Gastroesophageal sphincter (tissue), 4 donors: ENCODE measurements around the gene DAGLB. TPM values are rescaled to one million over a fixed set of nuclear protein-coding genes. Genes with fewer than 3 reads are reported as not detected.

Experiments
- ATAC-seq: fragments of 150-250 bp; one replicate; pipeline ENCODE4 v1.9.1; 2016; ENCODE audit warnings: mild to moderate bottlenecking, moderate library complexity
- H3K27ac ChIP-seq, 4 donors: fragments of 200-600 bp; sonication (generic) in 3 of 4; 1 replicate in 3 of 4; 2 replicates in 1 of 4; pipeline ENCODE4 v1.5.1; 2016 to 2019
- H3K27me3 ChIP-seq: fragments of 200-600 bp; sonication (generic); one replicate; pipeline ENCODE4 v1.5.1; 2019
- H3K36me3 ChIP-seq, 2 donors: fragments of 200-600 bp; sonication (generic); one replicate each; pipeline ENCODE4 v1.5.1; 2019; ENCODE audit warnings: control low read depth in 1 of 2
- H3K4me1 ChIP-seq, 3 donors: fragments of 200-600 bp; sonication (generic); 1 replicate in 2 of 3; 2 replicates in 1 of 3; pipeline ENCODE4 v1.5.1; 2016 to 2019; ENCODE audit warnings: control low read depth in 2 of 3
- H3K4me3 ChIP-seq, 2 donors: fragments of 200-600 bp; sonication (generic); one replicate each; pipeline ENCODE4 v1.5.1; 2019; ENCODE audit warnings: mild to moderate bottlenecking in 1 of 2, moderate library complexity in 1 of 2
- H3K9me3 ChIP-seq, 3 donors: fragments of 200-600 bp; sonication (generic); one replicate each; pipeline ENCODE4 v1.5.1; 2017 to 2019; ENCODE audit warnings: control low read depth in 2 of 3
- CTCF ChIP-seq, 4 experiments: fragments of 200-600 bp in 2 of 4; fragments of 450-650 bp in 2 of 4; sonication (generic) in 1 of 4; IDR thresholded peaks; one replicate each; pipeline ENCODE4 v1.5.1; 2017 to 2019; ENCODE audit warnings: antibody characterized with exemption in 4 of 4, mild to moderate bottlenecking in 2 of 4, moderate library complexity in 2 of 4
- EP300 ChIP-seq: sonication (generic); formaldehyde crosslinking; IDR thresholded peaks from one replicate; pipeline ENCODE4 v1.6.1; 2017; ENCODE audit warnings: antibody characterized with exemption, mild to moderate bottlenecking
- POLR2A ChIP-seq, 2 donors: fragments of 450-650 bp; IDR thresholded peaks; one replicate each; pipeline ENCODE4 v1.6.1; 2017; ENCODE audit warnings: antibody characterized with exemption in 2 of 2, mild to moderate bottlenecking in 2 of 2, moderate library complexity in 1 of 2
- POLR2AphosphoS5 ChIP-seq: sonication (generic); formaldehyde crosslinking; IDR thresholded peaks from one replicate; pipeline ENCODE4 v1.6.1; 2017; ENCODE audit warnings: antibody characterized with exemption
- WGBS, 2 donors: methylation state at CpG; one replicate each; pipeline ENCODE4 v1.1.5; 2018; ENCODE audit warnings: low coverage in 1 of 2; 5-methylcytosine and 5-hydroxymethylcytosine counted together
- total RNA-seq, 4 donors: library from RNA; depleted of rRNA; stranded (reverse); fragments of >200 nt; gene quantifications; one replicate each; pipeline ENCODE4 v1.1.0, GENCODE V29; 2016

The DAGLB gene
- total RNA-seq, 4 donors from 2014 or later, result 6.7 to 10.8 (median 8.6) TPM

GRCh38 chr7:6392712-6393666 is 54.8 kb downstream of the DAGLB start:
- H3K4me1 ChIP-seq, result peaks cover 0 to 77% (median 32%) of the 10 kb centered on the region in 3 donors
- H3K27ac ChIP-seq, result peak overlapping the region; percentile 19 to 76 (median 66)
- peak; percentile 83 for ATAC-seq

GRCh38 chr7:6389728-6390127 is 58.0 kb downstream of the DAGLB start:
- Histone ChIP-seq H3K4me1 (peaks cover 9 to 79% (median 35%) of the 10 kb centered on the region in 3 donors), H3K27ac (no peak overlapping the region), H3K36me3 (peaks cover 0 to 69% of the 10 kb centered on the region in 2 donors)

More at GRCh38 chr7:6392712-6393666, 54.8 kb downstream of the DAGLB start:
- Histone ChIP-seq H3K4me3 (no peak overlapping the region), H3K27me3 (no peaks in the 10 kb centered on the region), H3K9me3 (no peaks in the 10 kb centered on the region), H3K36me3 (peaks cover 0 to 63% of the 10 kb centered on the region in 2 donors)
- no peak for TF ChIP-seq CTCF (IDR thresholded peaks at IDR 0.05)
- TF ChIP-seq POLR2AphosphoS5, result peak; percentile 50
- WGBS, 2 donors, result 46 to 54% methylated on average over 5 to 8 of the region's 11 CpGs

GRCh38 chr7:6387734-6388294 is 59.9 kb downstream of the DAGLB start:
- WGBS, 2 donors, result 53 to 71% methylated on average over 5 to 7 of the region's 7 CpGs
- no peaks in the 10 kb centered on the region for H3K9me3 ChIP-seq
- no peak for TF ChIP-seq CTCF (IDR thresholded peaks at IDR 0.05)
- TF ChIP-seq EP300, result no peak
- TF ChIP-seq POLR2AphosphoS5, result no peak
- TF ChIP-seq POLR2A (IDR thresholded peaks at IDR 0.05), result no peak
- ATAC-seq, result no peak
- H3K27me3 ChIP-seq, result no peaks in the 10 kb centered on the region
- peaks cover 10 to 79% (median 28%) of the 10 kb centered on the region in 3 donors for H3K4me1 ChIP-seq
- no peak overlapping the region for H3K4me3 ChIP-seq
- H3K36me3 ChIP-seq, result peaks cover 0 to 52% of the 10 kb centered on the region in 2 donors
- H3K27ac ChIP-seq, result peak overlapping the region in 3 of 4 donors; percentile 40 to 74 (median 42)

More at GRCh38 chr7:6389728-6390127, 58.0 kb downstream of the DAGLB start:
- TF ChIP-seq POLR2AphosphoS5 (no peak), CTCF (IDR thresholded peaks at IDR 0.05) (no peak), EP300 (no peak), POLR2A (IDR thresholded peaks at IDR 0.05) (no peak)
- no peak for ATAC-seq
- 94 to 100% methylated on average over 2 of the region's 2 CpGs for whole genome bisulfite sequencing, 2 donors
- Histone ChIP-seq H3K27me3 (no peaks in the 10 kb centered on the region), H3K9me3 (no peaks in the 10 kb centered on the region), H3K4me3 (no peak overlapping the region)

GRCh38 chr7:6386779-6387178 is 61.0 kb downstream of the DAGLB start:
- WGBS, 2 donors, result 59 to 65% methylated on average over 2 to 3 of the region's 3 CpGs
- no peak for ATAC-seq
- peak overlapping the region in 2 of 4 donors; percentile 1 to 74 for H3K27ac ChIP-seq

More at GRCh38 chr7:6386779-6387178, 61.0 kb downstream of the DAGLB start:
- TF ChIP-seq POLR2A (IDR thresholded peaks at IDR 0.05) (no peak), CTCF (IDR thresholded peaks at IDR 0.05) (no peak), POLR2AphosphoS5 (no peak), EP300 (no peak)
- H3K4me3 ChIP-seq, result no peak overlapping the region
- H3K4me1 ChIP-seq, result peaks cover 10 to 87% (median 26%) of the 10 kb centered on the region in 3 donors
- no peaks in the 10 kb centered on the region for H3K27me3 ChIP-seq
- H3K9me3 ChIP-seq, result no peaks in the 10 kb centered on the region
- H3K36me3 ChIP-seq, result peaks cover 0 to 44% of the 10 kb centered on the region in 2 donors
